ENCODE results near the gene TENM4. TPM values are rescaled to one million over a fixed set of nuclear protein-coding genes. Genes with fewer than 3 reads are reported as not detected.

Gene TENM4
- total and polyA plus RNA-seq, 10 of the 15 experiments (the other 5 are each of a cell fraction or from before 2014, with no cell fraction given), result 0.03 to 0.12 (median 0.06) TPM; not detected in 7

DNA sequence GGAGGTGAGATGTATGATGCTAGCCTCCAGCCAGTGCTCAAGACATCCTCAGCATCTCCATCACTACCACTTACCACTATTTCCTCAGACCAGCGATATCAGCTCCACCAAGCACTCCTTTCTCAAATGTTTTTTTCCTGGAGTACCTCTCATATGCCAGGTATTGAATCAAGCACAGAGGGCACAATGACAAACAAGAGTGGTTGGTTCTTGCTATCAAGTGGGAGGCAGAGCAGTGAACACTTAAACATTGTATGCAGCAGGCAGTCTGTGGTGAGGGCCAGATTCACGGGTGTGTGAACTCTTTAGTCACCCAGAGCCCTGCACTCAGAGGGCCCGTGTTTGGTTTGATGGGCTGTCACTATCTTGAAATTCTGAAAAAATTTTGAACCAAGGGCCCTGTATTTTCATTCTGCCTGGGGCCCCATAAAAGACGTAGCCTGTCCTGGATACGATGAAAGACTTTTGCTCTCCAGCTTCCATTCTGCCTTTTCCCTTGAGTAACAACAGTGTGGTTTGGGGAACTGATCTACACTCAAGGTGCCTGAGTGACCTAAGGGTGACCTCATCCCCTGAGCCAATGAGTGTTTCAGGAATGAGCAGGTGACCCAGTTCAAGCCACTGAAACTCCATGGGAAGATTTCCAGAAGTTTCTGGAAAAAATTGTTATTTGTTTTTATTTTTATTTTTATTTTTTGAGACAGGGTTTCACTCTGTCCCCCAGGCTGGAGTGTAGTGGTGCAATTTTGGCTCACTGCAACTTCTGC is 517.8 kb downstream of the TENM4 start:
- no peak for FAIRE-seq

More for the DNA sequence above, 517.8 kb downstream of the TENM4 start:
- ChIA-PET SMC1A (ENCODE audit: uncharacterized antibody, unreplicated experiment) (no interaction called here), RAD21 (ENCODE audit: unreplicated experiment) (no interaction called here), POLR2A (no interaction called here), CTCF (no interaction called here)
- H3K36me3 ChIP-seq (ENCODE audit: control insufficient read depth in 2 of 2, insufficient read depth in 2 of 2, low read length in 1 of 2), result no peaks in the 10 kb centered on the region
- DNase-seq (ENCODE audit: low read depth, low spot score) (no peak), ATAC-seq (no peak)
- no peaks in the 10 kb centered on the region for H3K79me2 ChIP-seq (ENCODE audit: control insufficient read depth, insufficient read depth, low read length)
- no peak overlapping the region for H2AFZ ChIP-seq (ENCODE audit: control insufficient read depth, low read depth, low read length)
- no peaks in the 10 kb centered on the region for H3K27me3 ChIP-seq (replicated peaks in 1 of 2; ENCODE audit: control insufficient read depth in 2 of 2, insufficient read depth in 2 of 2, low read length in 1 of 2)
- H4K20me1 ChIP-seq (ENCODE audit: control insufficient read depth, insufficient read depth), result no peaks in the 10 kb centered on the region
- no peak overlapping the region for H3K27ac ChIP-seq (ENCODE audit: control insufficient read depth, insufficient read depth)
- no peak overlapping the region for H3K9ac ChIP-seq (ENCODE audit: control insufficient read depth, insufficient read depth, low read length)
- H3K4me3 ChIP-seq, result no peak overlapping the region
- H3K9me3 ChIP-seq (replicated peaks; ENCODE audit: control insufficient read depth, insufficient read depth, low read length), result no peaks in the 10 kb centered on the region
- no peak overlapping the region for H3K4me2 ChIP-seq (ENCODE audit: control insufficient read depth, insufficient read depth)
- intact Hi-C loops (cut with micrococcal nuclease; ENCODE audit: unreplicated experiment), result no loop called here
- H3K4me1 ChIP-seq (ENCODE audit: control insufficient read depth, insufficient read depth, low read length), result no peaks in the 10 kb centered on the region
- no TSS peak for BruUV-seq (replicated peaks)
- 34% methylated on average over 5 of the region's 5 CpGs for WGBS (ENCODE audit: insufficient coverage, insufficient replicate concordance, low lambda C conversion rate, missing lambda C conversion rate)
- TF ChIP-seq CEBPZ (IDR thresholded peaks at IDR 0.05; ENCODE audit: low read depth, low read length), result no peak
- TF ChIP-seq ZNF217 (IDR thresholded peaks at IDR 0.05), result no peak
- no peak for TF ChIP-seq CBX3 (IDR thresholded peaks at IDR 0.05; ENCODE audit: borderline replicate concordance, low read depth)
- TF ChIP-seq JUND (IDR thresholded peaks at IDR 0.05; ENCODE audit: low read depth, low read length), result no peak
- TF ChIP-seq SMARCA5 (IDR thresholded peaks at IDR 0.05), result no peak
- no peak for TF ChIP-seq RFX5 (IDR thresholded peaks at IDR 0.05; ENCODE audit: low read depth, low read length)
- no peak for TF ChIP-seq TCF12 (IDR thresholded peaks at IDR 0.05; ENCODE audit: low read depth, low read length)
- in situ Hi-C loops (cut with MboI), result no loop called here
